ENCODE data around the gene MAJIN. TPM values are rescaled to one million over a fixed set of nuclear protein-coding genes. Genes with fewer than 3 reads are reported as not detected.

The MAJIN gene
- total and polyA plus RNA-seq, 10 of the 15 experiments (the other 5 are each of a cell fraction or from before 2014, with no cell fraction given): 0.10 TPM; not detected in 9

- H3K79me2 ChIP-seq (ENCODE audit: control insufficient read depth, insufficient read depth, low read length): no peaks in the 10 kb centered on the region
- peaks cover 0 to 3% of the 10 kb centered on the region in 2 experiments; a peak in 1 of 4 replicates for H3K36me3 ChIP-seq (ENCODE audit: control insufficient read depth in 2 of 2, insufficient read depth in 2 of 2, low read length in 1 of 2)
- no peaks in the 10 kb centered on the region for H3K9me3 ChIP-seq (replicated peaks; ENCODE audit: control insufficient read depth, insufficient read depth, low read length)
- DNase-seq (ENCODE audit: low read depth, low spot score) (no peak), ATAC-seq (no peak), FAIRE-seq (no peak)
- intact Hi-C loops (cut with micrococcal nuclease; ENCODE audit: unreplicated experiment): loop anchor here (1.0 kb wide), 1 partner anchor 48 kb away; no protein-coding TSS in a partner anchor
- TF ChIP-seq KDM1A (IDR thresholded peaks at IDR 0.05; ENCODE audit: borderline replicate concordance) (no peak), ZNF622 (IDR thresholded peaks at IDR 0.05) (no peak), HDGF (IDR thresholded peaks at IDR 0.05) (no peak)
- H3K4me1 ChIP-seq (ENCODE audit: control insufficient read depth, insufficient read depth, low read length): peaks cover under 1% of the 10 kb centered on the region; the same call in 1 of the 2 replicates
- no peak overlapping the region for H3K4me3 ChIP-seq
- in situ Hi-C loops (cut with MboI): loop anchor here (5.0 kb wide), 1 partner anchor 48 kb away; no protein-coding TSS in a partner anchor
- ChIA-PET POLR2A (interaction anchor here (0.7 kb wide), 1 partner anchor 22 kb away, joined by 4 read pairs; no protein-coding TSS in a partner anchor), SMC1A (ENCODE audit: uncharacterized antibody, unreplicated experiment) (interaction anchor here (1.0 to 7.2 kb wide), 5 partner anchors 20 to 101 kb away, joined by 3 to 138 read pairs (median 4); no protein-coding TSS in a partner anchor), RAD21 (ENCODE audit: unreplicated experiment) (interaction anchor here (1.1 to 5.7 kb wide), 6 partner anchors 21 to 102 kb away, joined by 3 to 101 read pairs (median 4); partner anchors contain the start of gene BATF2), CTCF (interaction anchor here (0.6 to 30.0 kb wide), 6 partner anchors 10 to 253 kb away, joined by 3 to 1208 read pairs (median 13); partner anchors contain the start of genes CDC42BPG, EHD1 and SYVN1)
- H3K27ac ChIP-seq (ENCODE audit: control insufficient read depth, insufficient read depth): no peak overlapping the region
- no peak overlapping the region for H3K4me2 ChIP-seq (ENCODE audit: control insufficient read depth, insufficient read depth)
- WGBS (ENCODE audit: insufficient coverage, insufficient replicate concordance, low lambda C conversion rate, missing lambda C conversion rate): 61% methylated on average over 39 of the region's 39 CpGs
- no TSS peak for BruUV-seq (replicated peaks)
- H4K20me1 ChIP-seq (ENCODE audit: control insufficient read depth, insufficient read depth): no peaks in the 10 kb centered on the region
- no peaks in the 10 kb centered on the region for H3K27me3 ChIP-seq (replicated peaks in 1 of 2; ENCODE audit: control insufficient read depth in 2 of 2, insufficient read depth in 2 of 2, low read length in 1 of 2)
- no peak overlapping the region for H3K9ac ChIP-seq (ENCODE audit: control insufficient read depth, insufficient read depth, low read length)
- no peak overlapping the region for H2AFZ ChIP-seq (ENCODE audit: control insufficient read depth, low read depth, low read length)
Observed at GRCh38 chr11:64894812-64895452, 77.0 kb downstream of the MAJIN start.

- H4K20me1 ChIP-seq (ENCODE audit: control insufficient read depth, insufficient read depth): no peaks in the 10 kb centered on the region
- peak; percentile 75 for FAIRE-seq
- 20% methylated on average over 14 of the region's 14 CpGs for WGBS (ENCODE audit: insufficient coverage, insufficient replicate concordance, low lambda C conversion rate, missing lambda C conversion rate)
- no peak overlapping the region for H3K4me2 ChIP-seq (ENCODE audit: control insufficient read depth, insufficient read depth)
- H3K27me3 ChIP-seq (replicated peaks in 1 of 2; ENCODE audit: control insufficient read depth in 2 of 2, insufficient read depth in 2 of 2, low read length in 1 of 2): no peaks in the 10 kb centered on the region
- peaks cover 0 to 3% of the 10 kb centered on the region in 2 experiments; a peak in 1 of 4 replicates for H3K36me3 ChIP-seq (ENCODE audit: control insufficient read depth in 2 of 2, insufficient read depth in 2 of 2, low read length in 1 of 2)
- no TSS peak for BruUV-seq (replicated peaks)
- CTCF ChIA-PET: interaction anchor here (0.6 to 30.0 kb wide), 12 partner anchors 10 to 254 kb away, joined by 3 to 1208 read pairs (median 4); partner anchors contain the start of genes CDC42BPG and EHD1
- SMC1A ChIA-PET (ENCODE audit: uncharacterized antibody, unreplicated experiment): interaction anchor here (0.9 to 7.2 kb wide), 12 partner anchors 14 to 103 kb away, joined by 3 to 138 read pairs (median 4); no protein-coding TSS in a partner anchor
- RAD21 ChIA-PET (ENCODE audit: unreplicated experiment): interaction anchor here (0.8 to 5.7 kb wide), 11 partner anchors 12 to 103 kb away, joined by 3 to 101 read pairs (median 4); partner anchors contain the start of gene BATF2
- H3K9me3 ChIP-seq (replicated peaks; ENCODE audit: control insufficient read depth, insufficient read depth, low read length): no peaks in the 10 kb centered on the region
- no peaks in the 10 kb centered on the region; the same call in 1 of the 2 replicates for H3K4me1 ChIP-seq (ENCODE audit: control insufficient read depth, insufficient read depth, low read length)
- no peak overlapping the region for H2AFZ ChIP-seq (ENCODE audit: control insufficient read depth, low read depth, low read length)
- H3K9ac ChIP-seq (ENCODE audit: control insufficient read depth, insufficient read depth, low read length): no peak overlapping the region
- no peak overlapping the region for H3K4me3 ChIP-seq
- no peaks in the 10 kb centered on the region for H3K79me2 ChIP-seq (ENCODE audit: control insufficient read depth, insufficient read depth, low read length)
- no peak for DNase-seq (ENCODE audit: low read depth, low spot score)
- in situ Hi-C loops (cut with MboI) (loop anchor here (5.0 kb wide), 1 partner anchor 47 kb away; no protein-coding TSS in a partner anchor), intact Hi-C loops (cut with micrococcal nuclease; ENCODE audit: unreplicated experiment) (loop anchor here (1.0 kb wide), 1 partner anchor 47 kb away; no protein-coding TSS in a partner anchor)
- POLR2A ChIA-PET: interaction anchor here (1.0 to 1.7 kb wide), 3 partner anchors 15 to 45 kb away, joined by 3 to 5 read pairs (median 4); no protein-coding TSS in a partner anchor
- peak; percentile 97 for ATAC-seq
- H3K27ac ChIP-seq (ENCODE audit: control insufficient read depth, insufficient read depth): no peak overlapping the region
- no peak for TF ChIP-seq BCLAF1 (IDR thresholded peaks at IDR 0.05)
- no peak for TF ChIP-seq STAT1 (conservative IDR thresholded peaks at IDR 0.05)
- no peak for TF ChIP-seq EP300 (IDR thresholded peaks at IDR 0.05; ENCODE audit: borderline replicate concordance in 1 of 2, control insufficient read depth in 1 of 2, low read depth in 2 of 2, low read length in 2 of 2)
- no peak for TF ChIP-seq CHD1 (IDR thresholded peaks at IDR 0.05; ENCODE audit: low read depth, low read length)
- no peak for TF ChIP-seq TAF1 (IDR thresholded peaks at IDR 0.05; ENCODE audit: borderline replicate concordance, low read depth, low read length)
- TF ChIP-seq RB1 (IDR thresholded peaks at IDR 0.05; ENCODE audit: borderline replicate concordance): no peak; the same call in 1 of the 2 replicates
- no peak for TF ChIP-seq POLR2AphosphoS5 (IDR thresholded peaks at IDR 0.05; ENCODE audit: low read length)
- no peak for TF ChIP-seq CBX3 (IDR thresholded peaks at IDR 0.05; ENCODE audit: borderline replicate concordance, low read depth)
Observed at GRCh38 chr11:64894070-64894811, 77.7 kb downstream of the MAJIN start.
